Stimulated activated CD8-positive, alpha-beta memory T cell treated with anti-CD3 and anti-CD28 coated beads, Interleukin-12 subunit alpha, Interleukin-12 subunit beta, amount 100 ng/mL, for 1 hour (primary cell): ENCODE data around the gene DDX60.

ENCODE experiments used
- DNase-seq: peaks from one replicate; pipeline ENCODE4 v3.0.0-alpha.2; 2020; ENCODE audit warnings: low read depth

Gene DDX60

GRCh38 chr4:168200685-168201084 is 117.9 kb downstream of the DDX60 start:
- DNase-seq: no peak

DNA sequence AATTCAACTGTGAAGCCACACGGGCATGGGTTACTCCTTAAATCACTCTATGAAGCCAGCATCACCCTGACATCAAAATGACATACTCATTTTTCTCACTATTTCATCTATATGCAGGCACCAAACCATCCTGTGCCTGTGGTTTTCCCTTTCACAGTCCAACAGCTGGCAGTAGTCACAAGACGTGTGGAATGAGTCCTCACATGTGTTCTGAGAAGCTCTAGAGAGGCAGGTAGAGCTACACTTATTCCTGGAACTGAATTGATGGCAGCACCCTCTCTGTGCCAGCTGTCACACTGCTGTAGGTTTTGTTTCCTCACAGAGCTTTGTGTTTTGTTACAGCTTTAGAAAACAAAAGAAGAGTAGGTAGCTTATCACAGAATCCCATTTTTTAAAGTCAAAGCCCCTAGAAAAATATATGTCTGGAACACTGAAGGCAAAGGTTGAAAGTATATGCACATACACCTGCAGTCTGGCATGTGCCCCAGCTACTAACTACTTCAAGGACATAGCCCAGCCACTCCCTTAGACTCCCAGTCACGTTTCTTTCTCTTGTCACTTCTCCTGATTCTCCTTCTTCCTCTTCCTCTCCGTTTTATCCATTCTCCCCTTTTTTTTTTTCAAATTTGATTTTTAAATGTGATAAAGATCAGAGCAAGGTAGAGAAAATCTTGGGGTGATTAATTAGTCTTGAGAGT is 119.1 kb downstream of the DDX60 start:
- no peak for DNase-seq

GRCh38 chr4:168197926-168198325 is 120.6 kb downstream of the DDX60 start:
- DNase-seq: no peak

DNA sequence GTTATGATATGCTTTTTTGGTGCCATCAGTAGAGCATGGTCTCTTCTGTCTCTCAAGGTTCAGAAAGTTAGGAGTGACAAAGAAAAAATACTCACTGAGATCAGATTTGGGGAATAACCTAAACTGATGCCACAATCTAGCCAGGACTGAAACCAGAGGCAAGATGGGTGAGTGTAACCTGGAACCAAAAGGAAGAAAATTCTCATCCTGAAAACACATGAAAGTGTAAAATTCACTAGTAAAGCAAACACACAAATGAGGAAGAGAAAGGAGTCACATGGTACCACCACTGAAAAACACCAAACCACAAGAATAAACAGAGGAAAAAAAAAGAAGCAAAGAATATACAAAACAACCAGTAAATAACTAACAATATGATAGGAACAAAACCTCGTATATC is 129.8 kb downstream of the DDX60 start:
- no peak for DNase-seq

GRCh38 chr4:168183717-168184571 is 134.6 kb downstream of the DDX60 start:
- no peak for DNase-seq

DNA sequence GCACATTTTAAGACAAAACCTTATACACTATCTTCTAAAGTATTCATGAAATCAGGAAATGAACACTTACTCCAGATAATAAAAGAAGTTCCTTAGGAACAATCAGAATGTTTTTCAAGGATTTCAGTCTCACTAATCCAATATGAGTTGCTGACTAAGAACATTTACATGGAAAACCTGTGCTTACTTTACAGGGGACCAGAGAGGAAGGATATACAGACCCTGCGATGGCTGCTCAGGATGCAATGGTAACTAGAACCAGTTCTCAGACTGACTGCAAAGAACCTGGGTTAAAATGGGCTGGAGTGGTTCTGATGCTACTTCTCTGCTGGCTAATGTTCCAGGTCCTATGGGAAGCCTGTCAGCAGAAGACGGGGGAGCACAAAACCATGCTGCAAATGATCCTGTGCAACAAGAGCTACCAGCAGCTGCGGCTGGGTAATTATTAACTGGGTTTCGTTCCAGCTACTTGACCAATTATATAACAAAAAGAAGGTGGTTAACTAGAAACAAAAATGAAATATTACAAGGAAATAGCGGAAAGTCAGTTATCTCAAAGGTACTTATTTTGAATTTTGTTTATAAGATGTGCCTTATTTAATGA is 140.9 kb downstream of the DDX60 start:
- DNase-seq: no peak

- DNase-seq: no peak
Measured at GRCh38 chr4:168174308-168174707, 144.2 kb downstream of the DDX60 start.

- DNase-seq: no peak
Measured at GRCh38 chr4:168167714-168168284, 150.8 kb downstream of the DDX60 start.
